ENCODE data around the gene TMEM191C. TPM values are rescaled to one million over a fixed set of nuclear protein-coding genes. Genes with fewer than 3 reads are reported as not detected.
"Not testable (repeated sequence)": the region's sequence is repeated elsewhere in the genome, so short reads cannot be mapped to it uniquely, and the experiment has no call there.

Gene TMEM191C
- total RNA-seq, 2 donors from 2014 or later: 4.0 to 4.4 TPM

DNA sequence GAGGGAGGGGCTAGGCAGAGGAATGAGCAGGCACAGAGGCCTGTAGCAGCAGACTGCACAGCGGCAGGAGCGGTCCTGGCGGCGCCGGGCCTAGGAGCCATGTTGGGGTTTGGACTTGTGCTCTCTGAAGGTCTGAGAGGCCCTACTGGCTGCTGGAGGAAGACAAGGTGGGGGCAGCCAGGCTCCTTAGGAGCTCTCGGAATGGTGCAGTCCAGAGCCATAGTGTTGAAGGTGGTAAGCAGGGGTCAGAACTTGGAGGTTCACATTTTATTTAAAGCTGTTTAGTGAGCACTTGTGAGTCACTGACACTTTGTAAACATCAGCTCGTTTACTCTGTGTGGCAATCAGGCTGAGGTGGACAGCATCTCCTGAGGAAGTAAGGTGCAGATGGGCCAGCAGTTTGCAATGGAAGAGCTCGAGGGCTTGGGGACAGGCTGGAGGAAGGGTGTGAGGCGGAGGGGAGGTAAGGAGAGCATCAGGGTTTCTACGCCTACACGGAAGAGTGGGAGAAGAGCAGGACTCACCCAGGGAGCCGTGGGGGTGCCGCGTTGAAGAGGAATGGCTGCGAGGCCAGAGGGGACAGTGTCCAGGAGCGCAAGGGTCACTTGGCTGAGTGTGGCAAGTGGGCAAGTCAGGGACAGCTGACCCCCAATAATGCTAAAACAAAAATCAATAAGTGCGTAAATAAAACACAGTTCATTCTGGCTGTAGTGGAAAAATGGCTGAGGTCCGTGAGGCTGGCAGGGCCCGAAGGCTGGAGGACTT lies 10.0 kb upstream of the TMEM191C start:
- Histone ChIP-seq H3K4me3 (ENCODE audit: low read length) (no peak overlapping the region), H3K9ac (ENCODE audit: extremely low read depth, low read length, poor library complexity, severe bottlenecking) (no peak overlapping the region), H3K36me3 (ENCODE audit: control insufficient read depth, insufficient read depth, low read length) (no peaks in the 10 kb centered on the region), H3K4me1 (ENCODE audit: control insufficient read depth, insufficient read depth, low read length) (no peaks in the 10 kb centered on the region), H3K9me3 (ENCODE audit: control insufficient read depth, low read length) (no peaks in the 10 kb centered on the region), H3K27ac (ENCODE audit: low read depth, low read length) (no peak overlapping the region), H3K27me3 (ENCODE audit: control insufficient read depth, insufficient read depth, low read length, poor library complexity, severe bottlenecking) (no peaks in the 10 kb centered on the region)
- no peaks in the 10 kb centered on the region for H3K9me3 Mint-ChIP-seq
- TF ChIP-seq, protein P1, sequence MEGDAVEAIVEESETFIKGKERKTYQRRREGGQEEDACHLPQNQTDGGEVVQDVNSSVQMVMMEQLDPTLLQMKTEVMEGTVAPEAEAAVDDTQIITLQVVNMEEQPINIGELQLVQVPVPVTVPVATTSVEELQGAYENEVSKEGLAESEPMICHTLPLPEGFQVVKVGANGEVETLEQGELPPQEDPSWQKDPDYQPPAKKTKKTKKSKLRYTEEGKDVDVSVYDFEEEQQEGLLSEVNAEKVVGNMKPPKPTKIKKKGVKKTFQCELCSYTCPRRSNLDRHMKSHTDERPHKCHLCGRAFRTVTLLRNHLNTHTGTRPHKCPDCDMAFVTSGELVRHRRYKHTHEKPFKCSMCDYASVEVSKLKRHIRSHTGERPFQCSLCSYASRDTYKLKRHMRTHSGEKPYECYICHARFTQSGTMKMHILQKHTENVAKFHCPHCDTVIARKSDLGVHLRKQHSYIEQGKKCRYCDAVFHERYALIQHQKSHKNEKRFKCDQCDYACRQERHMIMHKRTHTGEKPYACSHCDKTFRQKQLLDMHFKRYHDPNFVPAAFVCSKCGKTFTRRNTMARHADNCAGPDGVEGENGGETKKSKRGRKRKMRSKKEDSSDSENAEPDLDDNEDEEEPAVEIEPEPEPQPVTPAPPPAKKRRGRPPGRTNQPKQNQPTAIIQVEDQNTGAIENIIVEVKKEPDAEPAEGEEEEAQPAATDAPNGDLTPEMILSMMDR (conservative IDR thresholded peaks at IDR 0.05): no peak
- DNase-seq: peak; percentile 50
- H3K4me1 Mint-ChIP-seq: peaks cover 14% of the 10 kb centered on the region
- 90 to 91% methylated on average over 11 to 19 of the region's 19 CpGs for WGBS, 2 experiments (ENCODE audit: insufficient coverage in 1 of 2, insufficient read length in 1 of 2)
- peaks cover 5% of the 10 kb centered on the region for H3K36me3 Mint-ChIP-seq (ENCODE audit: low read depth)
- no peak overlapping the region for H3K4me3 Mint-ChIP-seq
- peak overlapping the region; percentile 32 for H3K27ac Mint-ChIP-seq
- no peaks in the 10 kb centered on the region for H3K27me3 Mint-ChIP-seq (ENCODE audit: insufficient read depth)

DNA sequence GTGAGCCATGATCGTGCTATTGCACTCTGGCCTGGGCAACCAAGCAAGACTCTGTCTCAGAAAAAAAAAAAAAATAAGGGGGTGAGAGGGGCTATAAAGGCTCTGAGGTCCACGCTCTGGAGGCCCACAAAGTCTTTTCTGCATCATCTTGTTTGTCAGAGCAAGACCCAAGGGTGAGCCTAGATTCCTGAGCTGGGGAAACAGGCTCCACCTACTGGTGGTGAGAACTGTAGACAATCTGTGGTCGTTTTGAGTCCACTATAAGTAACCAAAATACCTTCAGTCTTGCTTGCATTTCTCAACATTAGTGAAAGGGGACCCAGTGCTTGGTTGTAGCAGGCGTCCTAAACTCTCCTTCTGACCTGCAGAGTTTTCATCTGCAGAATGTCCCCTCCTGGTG lies 4.5 kb upstream of the TMEM191C start:
- not testable (repeated sequence) for H3K9me3 ChIP-seq (ENCODE audit: control insufficient read depth, low read length); H3K4me3 ChIP-seq (ENCODE audit: low read length); H3K4me1 ChIP-seq (ENCODE audit: control insufficient read depth, insufficient read depth, low read length); H3K4me1 Mint-ChIP-seq; H3K36me3 Mint-ChIP-seq (ENCODE audit: low read depth); H3K27me3 ChIP-seq (ENCODE audit: control insufficient read depth, insufficient read depth, low read length, poor library complexity, severe bottlenecking); H3K4me3 Mint-ChIP-seq; H3K27ac Mint-ChIP-seq; H3K27me3 Mint-ChIP-seq (ENCODE audit: insufficient read depth); H3K27ac ChIP-seq (ENCODE audit: low read depth, low read length); H3K9me3 Mint-ChIP-seq; DNase-seq; H3K9ac ChIP-seq (ENCODE audit: extremely low read depth, low read length, poor library complexity, severe bottlenecking); H3K36me3 ChIP-seq (ENCODE audit: control insufficient read depth, insufficient read depth, low read length)
- no CpG with 5 or more reads among the region's 4 CpGs for WGBS, 2 experiments (ENCODE audit: insufficient coverage in 1 of 2, insufficient read length in 1 of 2)

DNA sequence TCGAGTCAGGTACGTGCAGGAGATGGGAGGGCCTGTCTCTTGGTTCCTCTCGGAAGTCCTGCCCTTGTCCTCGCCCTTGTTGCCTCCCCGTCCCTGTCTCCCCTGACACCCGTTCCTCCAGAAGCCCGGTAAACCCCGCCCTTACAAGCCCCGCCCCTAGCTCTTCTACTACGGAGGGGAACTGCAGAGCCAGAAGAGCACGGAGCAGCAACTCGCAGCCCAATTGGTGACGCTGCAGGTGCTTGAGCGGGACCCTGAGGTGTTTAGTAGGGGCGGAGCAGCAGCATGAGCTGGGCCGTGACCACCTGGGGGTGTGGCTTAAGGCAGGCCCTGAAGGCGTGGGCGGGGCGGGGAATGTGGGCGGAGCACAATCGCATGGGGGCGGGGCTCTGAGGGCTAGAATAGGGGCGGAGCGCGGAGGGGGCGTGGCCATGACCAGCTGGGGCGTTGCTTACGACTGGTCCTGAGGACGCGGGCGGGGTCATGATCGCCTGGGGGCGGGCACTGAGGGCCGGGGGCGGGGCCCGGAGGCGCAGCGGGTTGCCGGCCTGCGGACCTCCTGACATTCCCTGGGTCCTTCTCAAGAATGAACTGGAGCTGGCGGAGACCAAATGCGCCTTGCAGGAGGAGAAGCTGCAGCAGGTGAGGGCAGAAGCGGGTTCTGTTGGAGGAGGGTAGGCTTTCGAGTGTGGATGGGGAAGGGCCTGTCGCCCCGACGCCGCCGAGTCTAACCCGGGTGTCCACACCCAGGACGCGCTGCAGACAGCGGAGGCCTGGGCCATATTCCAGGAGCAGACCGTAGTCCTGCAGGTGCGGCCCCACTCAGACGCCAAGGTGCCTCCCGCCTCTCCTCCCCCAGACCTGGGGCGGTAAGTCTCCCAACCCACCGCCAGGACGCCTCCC lies 1.3 kb downstream of the TMEM191C start:
- H3K27ac ChIP-seq (ENCODE audit: low read depth, low read length); H3K27me3 Mint-ChIP-seq (ENCODE audit: insufficient read depth); H3K36me3 Mint-ChIP-seq (ENCODE audit: low read depth); H3K9ac ChIP-seq (ENCODE audit: extremely low read depth, low read length, poor library complexity, severe bottlenecking); H3K27me3 ChIP-seq (ENCODE audit: control insufficient read depth, insufficient read depth, low read length, poor library complexity, severe bottlenecking); H3K4me3 ChIP-seq (ENCODE audit: low read length); H3K9me3 ChIP-seq (ENCODE audit: control insufficient read depth, low read length); H3K9me3 Mint-ChIP-seq; H3K4me1 ChIP-seq (ENCODE audit: control insufficient read depth, insufficient read depth, low read length); H3K4me1 Mint-ChIP-seq; H3K36me3 ChIP-seq (ENCODE audit: control insufficient read depth, insufficient read depth, low read length): not testable (repeated sequence)
- Mint-ChIP-seq H3K4me3 (peak overlapping the region; percentile 62), H3K27ac (peak overlapping the region; percentile 98)
- WGBS, 2 experiments (ENCODE audit: insufficient coverage in 1 of 2, insufficient read length in 1 of 2): 0% methylated on average over 7 of the region's 60 CpGs; no CpG with 5 or more reads in 1 of the 2 experiments
- DNase-seq: peak; percentile 93
